Skin of body (tissue), 2 donors: ENCODE results near the gene ART1. TPM values are rescaled to one million over a fixed set of nuclear protein-coding genes. Genes with fewer than 3 reads are reported as not detected.
"Not testable (repeated sequence)": the region's sequence is repeated elsewhere in the genome, so short reads cannot be mapped to it uniquely, and the experiment has no call there.

Source experiments
- DNase-seq: peaks from one replicate; lab custom pipeline; 2025; lab: John Stamatoyannopoulos, UW
- total RNA-seq: library from RNA; depleted of rRNA; stranded (reverse); fragments of >200 nt; gene quantifications from one replicate; pipeline ENCODE4 v1.2.3, GENCODE V29; 2014

The ART1 gene
- total RNA-seq, 1 donor from 2014 or later: 0.20 TPM

GRCh38 chr11:3631331-3631730, 13.6 kb upstream of the ART1 start:
- DNase-seq: no peak

- no peak for DNase-seq
These were observed 12.8 kb upstream of the ART1 start for GRCh38 chr11:3632070-3632660.

- no peak for DNase-seq
These were observed 9.1 kb upstream of the ART1 start for GRCh38 chr11:3635641-3636375.

GRCh38 chr11:3637201-3637600, 7.7 kb upstream of the ART1 start:
- DNase-seq: no peak

- DNase-seq: no peak
These were observed 6.4 kb upstream of the ART1 start for GRCh38 chr11:3638513-3638912.

- no peak for DNase-seq
These were observed 5.1 kb upstream of the ART1 start for GRCh38 chr11:3639841-3640240.

- DNase-seq: no peak
These were observed 3.7 kb upstream of the ART1 start for GRCh38 chr11:3641191-3641590.

GRCh38 chr11:3641701-3642070, 3.2 kb upstream of the ART1 start, which contains the start of gene ART5:
Gene ART5, minus strand, starts transcription at chr11:3641992. Its CDS starts 130 bp downstream, at chr11:3641862.
- DNase-seq: no peak

GRCh38 chr11:3642071-3642951, 2.6 kb upstream of the ART1 start:
- DNase-seq: peak; percentile 71

- not testable (repeated sequence) for DNase-seq
These were observed 1.8 kb upstream of the ART1 start for GRCh38 chr11:3643102-3643546.

- DNase-seq: no peak
These were observed 624 bp downstream of the ART1 start for GRCh38 chr11:3645552-3645951.

GRCh38 chr11:3648843-3649242, 3.9 kb downstream of the ART1 start:
- not testable (repeated sequence) for DNase-seq

GRCh38 chr11:3649374-3649773, 4.4 kb downstream of the ART1 start:
- not testable (repeated sequence) for DNase-seq

- DNase-seq: not testable (repeated sequence)
These were observed 7.6 kb downstream of the ART1 start for GRCh38 chr11:3652514-3652913.

GRCh38 chr11:3655547-3655946, 10.6 kb downstream of the ART1 start:
- no peak for DNase-seq

- not testable (repeated sequence) for DNase-seq
These were observed 12.4 kb downstream of the ART1 start for GRCh38 chr11:3657331-3657730.

- DNase-seq: no peak
These were observed 13.3 kb downstream of the ART1 start for GRCh38 chr11:3658252-3658651.

GRCh38 chr11:3659595-3660515, 14.9 kb downstream of the ART1 start:
- DNase-seq: no peak

GRCh38 chr11:3660960-3661359, 16.0 kb downstream of the ART1 start:
- no peak for DNase-seq

- no peak for DNase-seq
These were observed 17.9 kb downstream of the ART1 start for GRCh38 chr11:3662856-3663255.

GRCh38 chr11:3664032-3664630, 19.2 kb downstream of the ART1 start:
- DNase-seq: no peak
